Measurements from ENCODE around the gene ESR2.
"Not testable (repeated sequence)": the region's sequence is repeated elsewhere in the genome, so short reads cannot be mapped to it uniquely, and the experiment has no call there.

Gene ESR2

GRCh38 chr14:64147126-64147790, 146.9 kb downstream of the ESR2 start:
- DNase-seq (ENCODE audit: low read depth in 3 of 3), result no peak

- DNase-seq (ENCODE audit: low read depth in 3 of 3), result no peak
Observed at GRCh38 chr14:64137657-64138290, 156.4 kb downstream of the ESR2 start.

- no peak for DNase-seq (ENCODE audit: low read depth in 3 of 3)
Observed at GRCh38 chr14:64126548-64126947, 167.6 kb downstream of the ESR2 start.

- no peak for DNase-seq (ENCODE audit: low read depth in 3 of 3)
Observed at GRCh38 chr14:64125270-64125669, 168.9 kb downstream of the ESR2 start.

DNA sequence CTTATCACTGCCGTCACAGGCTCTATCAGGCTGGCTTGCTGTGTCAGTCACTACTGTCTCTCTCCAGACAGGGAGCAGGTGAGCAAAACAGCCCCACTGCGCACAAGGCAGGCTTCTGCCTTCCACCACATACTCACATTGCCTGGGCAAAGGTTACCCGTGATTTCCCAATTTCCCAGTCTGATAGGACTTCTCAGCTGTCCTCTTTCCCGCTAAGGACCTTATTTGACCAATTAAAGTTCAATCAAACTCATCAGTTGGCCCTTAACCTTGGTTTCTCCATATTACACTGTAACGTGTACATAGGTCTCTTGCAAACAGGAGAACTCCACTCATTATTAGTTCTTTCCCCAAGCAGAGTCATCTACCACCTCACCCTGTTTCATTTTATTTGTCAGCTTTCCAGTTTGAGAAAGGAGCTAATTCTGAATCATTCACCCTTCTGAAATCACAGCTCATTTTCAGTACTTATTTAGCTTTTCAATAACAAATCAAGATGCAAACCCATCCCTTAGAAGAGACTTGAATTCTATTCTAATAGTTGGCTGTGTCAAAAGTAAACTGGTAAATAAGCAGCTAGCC, 170.8 kb downstream of the ESR2 start:
- no peak for DNase-seq (ENCODE audit: low read depth in 3 of 3)

DNA sequence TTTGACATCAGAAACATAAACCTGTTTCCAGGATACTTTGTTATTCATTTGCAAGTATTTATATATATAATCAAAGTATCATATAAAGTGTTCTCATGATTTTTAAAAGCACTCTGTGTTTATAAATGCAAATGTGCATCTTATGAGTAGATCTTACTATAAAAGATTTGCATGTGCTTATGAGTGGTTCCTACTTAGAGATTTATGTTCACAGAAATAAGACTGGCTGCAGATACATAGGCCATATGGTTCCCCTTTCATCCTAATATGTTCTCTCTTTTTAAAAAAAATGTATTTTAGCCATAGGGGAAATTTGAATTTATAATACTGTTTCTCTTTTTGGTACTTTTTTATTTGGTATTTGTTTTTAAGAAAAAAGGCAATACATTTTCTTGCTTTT, 174.2 kb downstream of the ESR2 start:
- DNase-seq (ENCODE audit: low read depth in 3 of 3), result no peak

DNA sequence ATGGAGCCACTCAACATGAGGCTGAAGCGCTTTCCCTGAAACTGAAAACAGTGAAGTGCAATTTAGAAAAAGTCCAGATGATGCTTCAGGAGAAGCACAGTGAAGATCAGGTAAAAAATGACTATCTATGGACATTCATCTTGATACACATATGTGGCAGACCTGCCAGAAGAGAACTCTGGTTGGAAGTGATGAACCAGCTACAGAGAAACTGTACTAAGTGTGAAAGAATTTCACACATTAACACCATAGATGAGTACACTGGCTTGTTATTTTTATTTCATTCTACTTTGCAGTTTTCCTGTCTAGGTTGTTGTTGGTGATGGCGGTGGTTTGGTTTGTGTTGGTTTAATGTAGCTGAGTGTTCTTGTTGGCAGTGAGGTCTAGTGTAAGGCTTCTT, 174.7 kb downstream of the ESR2 start:
- no peak for DNase-seq (ENCODE audit: low read depth in 3 of 3)

GRCh38 chr14:64118892-64119291, 175.3 kb downstream of the ESR2 start:
- DNase-seq (ENCODE audit: low read depth in 3 of 3), result no peak

- not testable (repeated sequence) for DNase-seq (ENCODE audit: low read depth in 3 of 3)
Observed at GRCh38 chr14:64118403-64118742, 175.8 kb downstream of the ESR2 start.

DNA sequence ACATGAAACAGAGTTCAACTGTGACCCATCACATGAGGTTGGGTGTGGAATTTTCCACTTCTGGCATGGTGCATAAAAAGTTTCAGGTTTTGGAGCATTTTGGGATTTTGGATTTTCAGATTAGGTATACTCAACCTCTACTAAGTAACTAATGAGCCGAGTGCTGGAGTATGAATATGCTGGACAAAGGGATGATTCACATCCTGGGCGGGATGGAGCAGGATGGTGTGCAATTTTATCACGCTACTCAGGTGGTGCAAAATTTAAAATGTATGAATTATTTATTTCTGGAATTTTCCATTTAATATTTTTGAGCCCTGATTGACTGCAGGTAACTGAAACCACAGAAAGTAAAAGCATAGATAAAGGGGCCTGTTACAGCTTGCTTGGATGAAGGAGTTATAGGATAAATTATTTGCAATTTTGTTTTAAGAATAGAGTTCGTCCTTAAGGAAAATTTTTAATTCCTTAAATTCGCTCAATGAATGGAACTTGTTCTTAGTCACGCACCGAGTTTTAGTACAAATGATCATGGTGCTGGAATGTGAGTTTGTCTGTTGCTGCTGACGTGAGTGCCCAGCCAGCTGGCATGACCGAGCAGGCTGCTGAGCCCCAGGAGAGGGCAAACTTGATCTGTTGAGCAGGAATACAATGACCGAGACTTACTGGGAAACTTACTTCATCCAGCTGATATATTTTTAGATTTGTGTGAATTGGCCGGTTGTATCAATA, 176.3 kb downstream of the ESR2 start:
- DNase-seq (ENCODE audit: low read depth in 3 of 3), result no peak

DNA sequence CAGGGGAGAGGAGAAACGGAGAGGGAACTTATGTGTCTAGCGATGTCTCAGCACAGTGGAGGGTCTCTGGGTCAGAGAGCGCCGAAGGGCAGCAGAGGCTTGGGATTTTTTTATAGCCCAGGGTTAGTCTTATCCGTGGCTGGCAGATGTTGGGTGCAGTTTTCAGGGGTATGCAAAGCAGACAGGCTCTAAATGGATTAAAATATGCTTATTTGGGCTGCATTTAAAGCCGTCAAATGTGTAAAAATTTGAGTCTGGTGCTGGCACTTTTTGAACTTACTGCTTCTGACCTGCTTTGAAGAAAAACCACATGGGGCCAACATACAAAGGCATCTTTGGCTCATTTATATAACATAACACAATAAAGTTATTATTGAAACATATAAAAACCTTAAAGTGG, 178.8 kb downstream of the ESR2 start:
- DNase-seq (ENCODE audit: low read depth in 3 of 3), result no peak

DNA sequence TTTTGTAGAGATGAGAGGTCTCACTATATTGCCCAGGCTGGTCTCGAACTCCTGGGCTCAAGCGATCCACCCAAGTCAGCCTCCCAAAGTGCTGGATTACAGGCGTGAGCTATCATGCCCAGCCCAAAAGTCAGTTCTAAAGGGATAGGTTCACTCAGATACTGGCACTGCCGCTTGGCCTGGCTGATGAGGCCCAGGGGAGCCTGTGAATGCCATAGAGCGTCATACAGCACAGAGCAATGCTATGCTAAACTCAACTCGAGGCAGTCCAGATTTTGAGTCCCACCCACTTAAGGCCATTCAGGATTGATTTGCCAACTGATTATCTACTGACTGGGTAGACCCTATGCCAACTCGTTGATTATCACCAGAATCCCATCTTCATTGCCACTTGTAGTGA, 179.4 kb downstream of the ESR2 start:
- no peak for DNase-seq (ENCODE audit: low read depth in 3 of 3)

DNA sequence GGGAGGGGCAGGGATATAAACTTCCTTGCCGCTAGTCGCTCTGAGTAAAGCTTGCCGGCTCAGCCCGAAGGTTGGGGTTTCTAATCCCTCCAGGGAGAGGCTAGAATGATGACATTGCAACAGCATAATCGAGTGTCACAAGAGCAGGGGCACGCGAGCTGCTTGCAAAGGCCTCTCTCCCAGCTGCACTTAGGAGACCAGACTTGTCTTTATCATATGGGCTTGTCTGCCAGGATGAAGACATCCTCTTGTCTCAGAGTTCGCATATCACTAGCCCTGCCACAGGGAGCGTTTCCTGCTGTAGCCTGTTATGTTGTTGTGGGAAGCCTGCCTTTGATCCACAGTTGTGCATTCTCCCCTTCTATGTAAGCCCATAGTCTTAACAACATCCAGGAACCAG, 180.0 kb downstream of the ESR2 start:
- no peak for DNase-seq (ENCODE audit: low read depth in 3 of 3)

DNA sequence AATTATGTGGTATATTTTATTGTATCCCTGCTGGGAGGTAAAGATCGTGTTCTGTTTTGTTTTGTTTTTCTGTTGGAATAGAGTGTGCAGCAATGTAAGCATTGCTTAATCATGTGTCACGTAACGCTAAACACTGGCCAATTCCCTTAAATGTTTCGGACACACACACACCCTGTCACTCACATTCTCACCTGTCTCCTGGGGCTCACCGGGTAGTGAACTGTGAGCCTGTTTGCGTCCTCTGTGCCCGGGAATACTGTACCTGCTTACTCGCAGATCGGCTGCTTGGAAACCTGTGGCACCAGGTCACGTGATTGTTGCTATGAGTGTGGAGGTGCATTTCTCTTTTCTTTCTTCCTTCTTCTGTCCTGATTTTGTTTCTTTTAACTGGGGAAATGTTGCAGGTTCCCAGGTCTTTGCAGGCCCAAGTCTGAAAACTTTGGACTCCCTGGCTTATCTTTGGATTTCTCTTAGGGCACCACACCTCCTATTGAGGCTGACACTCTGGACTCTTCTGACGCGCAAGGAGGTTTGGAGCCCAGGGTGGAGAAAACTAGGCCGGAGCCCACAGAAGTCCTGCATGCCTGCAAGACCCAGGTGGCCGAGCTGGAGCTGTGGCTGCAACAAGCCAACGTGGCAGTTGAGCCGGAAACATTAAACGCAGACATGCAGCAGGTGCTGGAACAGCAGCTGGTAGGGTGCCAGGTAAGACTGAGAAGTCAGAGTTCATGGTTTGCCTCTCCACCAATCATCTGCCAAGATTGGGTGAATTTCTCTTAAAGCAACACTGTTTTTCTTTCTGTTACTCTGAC, 181.1 kb downstream of the ESR2 start:
- no peak for DNase-seq (ENCODE audit: low read depth in 3 of 3)

DNA sequence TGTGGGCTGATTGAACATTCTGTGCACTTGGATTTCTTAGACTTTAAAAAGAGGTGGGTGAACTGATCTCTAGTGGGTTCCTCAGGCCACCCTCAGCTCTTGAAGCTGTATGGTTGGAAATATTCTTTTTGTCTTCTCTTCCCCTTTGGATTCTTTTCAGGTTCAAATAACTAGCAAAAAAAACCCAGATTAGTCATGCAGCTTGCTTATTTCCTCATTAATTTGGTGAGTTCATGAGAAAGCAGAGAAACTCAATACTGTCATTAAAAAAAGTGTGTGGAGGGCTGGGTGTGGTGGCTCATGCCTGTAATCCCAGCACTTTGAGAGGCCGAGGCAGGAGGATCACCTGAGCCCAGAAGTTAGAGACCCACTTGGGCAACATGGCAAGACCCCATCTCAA, 183.4 kb downstream of the ESR2 start:
- DNase-seq (ENCODE audit: low read depth in 3 of 3), result no peak

- DNase-seq (ENCODE audit: low read depth in 3 of 3), result no peak
Observed at GRCh38 chr14:64109819-64110554, 184.2 kb downstream of the ESR2 start.

GRCh38 chr14:64107438-64107837, 186.7 kb downstream of the ESR2 start:
- DNase-seq (ENCODE audit: low read depth in 3 of 3), result no peak

- DNase-seq (ENCODE audit: low read depth in 3 of 3), result no peak
Observed at GRCh38 chr14:64098120-64098519, 196.1 kb downstream of the ESR2 start.

DNA sequence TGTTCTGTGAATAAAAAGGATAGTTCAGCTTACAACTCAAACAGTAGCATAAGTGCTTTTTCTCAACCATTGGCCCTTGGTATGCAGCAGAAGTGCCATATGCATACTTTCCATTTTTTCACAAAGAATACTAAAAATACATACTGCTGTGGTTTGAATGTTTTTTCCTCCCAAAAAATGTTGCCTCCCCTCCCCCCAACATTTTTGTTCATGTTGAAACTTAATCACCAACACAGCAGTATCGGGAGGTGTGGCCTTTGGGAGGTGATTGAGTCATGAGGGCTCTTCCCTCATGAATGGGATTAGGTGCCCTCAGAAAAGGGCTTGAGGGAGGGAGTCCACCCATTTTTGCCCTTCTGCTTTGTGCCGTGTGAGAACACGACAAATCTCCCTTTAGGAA, 198.6 kb downstream of the ESR2 start:
- no peak for DNase-seq (ENCODE audit: low read depth in 3 of 3)

DNA sequence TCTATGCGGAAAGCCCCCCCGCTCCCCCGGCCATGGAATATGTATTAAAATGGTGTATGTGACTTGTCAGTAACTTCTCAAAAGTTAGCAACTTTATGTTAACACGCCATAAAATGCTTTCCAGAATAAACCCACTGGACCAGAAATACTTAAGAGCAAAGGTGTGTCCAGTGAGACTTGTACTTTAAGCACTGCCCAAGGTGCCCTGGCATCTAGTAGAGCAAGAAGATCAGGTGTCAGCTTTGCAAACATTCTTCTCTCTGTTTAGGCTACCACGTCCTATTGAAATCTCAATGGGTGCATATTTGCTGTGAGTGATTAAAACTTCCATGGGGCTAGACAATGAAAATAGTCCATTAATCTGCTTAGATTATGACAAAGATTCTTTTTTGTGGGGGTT, 201.2 kb downstream of the ESR2 start:
- no peak for DNase-seq (ENCODE audit: low read depth in 3 of 3)

DNA sequence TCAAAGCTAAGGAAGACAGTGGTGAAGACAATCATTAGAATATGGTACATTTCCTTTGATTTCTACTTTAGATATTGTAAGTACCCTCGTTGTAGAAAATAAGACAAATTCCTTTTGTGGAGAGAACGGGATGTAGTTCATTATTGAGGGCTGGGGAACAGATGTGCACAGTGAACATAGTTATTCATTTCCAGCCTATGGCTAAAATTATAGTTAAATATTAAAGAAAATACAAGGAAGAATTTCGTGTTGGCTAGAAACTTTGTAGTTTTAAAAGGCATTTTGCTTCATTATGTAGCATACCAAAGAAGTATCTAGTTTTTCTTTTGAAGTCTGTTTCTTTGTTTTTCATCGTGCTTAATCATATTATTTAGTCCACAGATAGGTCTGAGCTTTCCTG, 201.8 kb downstream of the ESR2 start:
- DNase-seq (ENCODE audit: low read depth in 3 of 3), result no peak
